H9 (cell line): ENCODE measurements around the gene EGFR. TPM values are rescaled to one million over a fixed set of nuclear protein-coding genes. Genes with fewer than 3 reads are reported as not detected.
A peak's percentile ranks its signal among the peaks of the same experiment; 100 is the strongest.

Source experiments
- DNase-seq: peaks from one replicate; pipeline ENCODE4 v3.0.0-alpha.2; 2017
- H2AFZ ChIP-seq: one replicate; pipeline ENCODE4 v1.6.1; 2013; ENCODE audit warnings: mild to moderate bottlenecking, low read length, control low read depth, moderate library complexity
- H2AK5ac ChIP-seq: 2 replicates; pipeline ENCODE4 v1.6.1; 2013; ENCODE audit warnings: low read length, control low read depth, mixed read lengths; ENCODE audit not compliant: insufficient read length
- H2BK120ac ChIP-seq: one replicate; pipeline ENCODE4 v1.6.1; 2013; ENCODE audit warnings: low read depth, mild to moderate bottlenecking, low read length, control low read depth, inconsistent platforms; ENCODE audit not compliant: poor library complexity, severe bottlenecking
- H2BK12ac ChIP-seq: 2 replicates; pipeline ENCODE4 v1.6.1; 2013; ENCODE audit warnings: low read length, control low read depth, mixed read lengths, low read depth; ENCODE audit not compliant: insufficient read length
- H2BK15ac ChIP-seq: 2 replicates; pipeline ENCODE4 v1.6.1; 2013; ENCODE audit warnings: low read depth, low read length, control low read depth
- H2BK20ac ChIP-seq: one replicate; pipeline ENCODE4 v1.6.1; 2013; ENCODE audit warnings: low read depth, mild to moderate bottlenecking, low read length, control low read depth, inconsistent platforms; ENCODE audit not compliant: poor library complexity, severe bottlenecking
- H2BK5ac ChIP-seq: 2 replicates; pipeline ENCODE4 v1.6.1; 2013; ENCODE audit warnings: low read length, control low read depth, mixed read lengths; ENCODE audit not compliant: insufficient read length
- H3K14ac ChIP-seq: 2 replicates; pipeline ENCODE4 v1.6.1; 2013; ENCODE audit warnings: low read length, control low read depth; ENCODE audit not compliant: insufficient read depth
- H3K18ac ChIP-seq: 2 replicates; pipeline ENCODE4 v1.6.1; 2013; ENCODE audit warnings: low read depth, mild to moderate bottlenecking, mixed read lengths, low read length, control low read depth; ENCODE audit not compliant: insufficient read length
- H3K23ac ChIP-seq: 2 replicates; pipeline ENCODE4 v1.6.1; 2013; ENCODE audit warnings: low read length, control low read depth, mixed read lengths, low read depth; ENCODE audit not compliant: insufficient read length
- H3K23me2 ChIP-seq: 2 replicates; pipeline ENCODE4 v1.6.1; 2013; ENCODE audit warnings: low read depth, mild to moderate bottlenecking, mixed read lengths, low read length, control low read depth; ENCODE audit not compliant: insufficient read length, poor library complexity, severe bottlenecking
- H3K27ac ChIP-seq: 2 replicates; pipeline ENCODE4 v1.5.1; 2013; ENCODE audit warnings: low read length, control low read depth, mixed read lengths, low read depth; ENCODE audit not compliant: insufficient read length
- H3K27me3 ChIP-seq: 2 replicates; pipeline ENCODE4 v1.6.1; 2013; ENCODE audit warnings: low read length, control low read depth, inconsistent platforms; ENCODE audit not compliant: insufficient read depth
- H3K4ac ChIP-seq: 2 replicates; pipeline ENCODE4 v1.6.1; 2013; ENCODE audit warnings: low read depth, mild to moderate bottlenecking, control low read depth, inconsistent platforms, low read length, moderate library complexity
- H3K4me1 ChIP-seq: 2 replicates; pipeline ENCODE4 v1.6.1; 2013; ENCODE audit warnings: low read length, control low read depth, inconsistent platforms; ENCODE audit not compliant: insufficient read depth
- H3K4me2 ChIP-seq: 2 replicates; pipeline ENCODE4 v1.6.1; 2013; ENCODE audit warnings: low read length, control low read depth, mixed read lengths; ENCODE audit not compliant: insufficient read length, insufficient read depth
- H3K56ac ChIP-seq: 2 replicates; pipeline ENCODE4 v1.6.1; 2013; ENCODE audit warnings: low read depth, mild to moderate bottlenecking, mixed read lengths, low read length, control low read depth; ENCODE audit not compliant: insufficient read length
- H3K79me1 ChIP-seq: 2 replicates; pipeline ENCODE4 v1.6.1; 2013; ENCODE audit warnings: low read depth, mild to moderate bottlenecking, moderate library complexity, low read length, control low read depth, inconsistent platforms; ENCODE audit not compliant: insufficient read depth, poor library complexity, severe bottlenecking
- H3K79me2 ChIP-seq: 2 replicates; pipeline ENCODE4 v1.6.1; 2013; ENCODE audit warnings: low read length, control low read depth, inconsistent platforms; ENCODE audit not compliant: insufficient read depth
- H3K9ac ChIP-seq: 2 replicates; pipeline ENCODE4 v1.6.1; 2013; ENCODE audit warnings: low read length, control low read depth, mixed read lengths; ENCODE audit not compliant: insufficient read length; ENCODE audit errors: extremely low read depth
- H3K9me3 ChIP-seq: one replicate; pipeline ENCODE4 v1.6.1; 2013; ENCODE audit warnings: low read depth, low read length, inconsistent platforms; ENCODE audit not compliant: control insufficient read depth
- H3T11ph ChIP-seq: one replicate; pipeline ENCODE4 v1.6.1; 2013; ENCODE audit warnings: mild to moderate bottlenecking, low read length, control low read depth, inconsistent platforms
- H4K20me1 ChIP-seq: one replicate; pipeline ENCODE4 v1.6.1; 2013; ENCODE audit not compliant: control insufficient read depth, insufficient read length, insufficient read depth
- H4K5ac ChIP-seq: 2 replicates; pipeline ENCODE4 v1.6.1; 2013; ENCODE audit warnings: low read depth, mild to moderate bottlenecking, mixed read lengths, low read length, control low read depth; ENCODE audit not compliant: insufficient read length
- H4K8ac ChIP-seq: replicated peaks from 2 replicates; pipeline ENCODE4 v1.6.1; 2013; ENCODE audit warnings: low read length, control low read depth, mixed read lengths, low read depth; ENCODE audit not compliant: insufficient read length
- H4K91ac ChIP-seq: 2 replicates; pipeline ENCODE4 v1.6.1; 2013; ENCODE audit warnings: low read depth, mild to moderate bottlenecking, moderate library complexity, mixed read lengths, low read length, control low read depth; ENCODE audit not compliant: insufficient read length
- H3K27ac Mint-ChIP-seq, 3 experiments: 2 replicates in 2 of 3; 3 replicates in 1 of 3; pipeline ENCODE4 v1.8.0; 2020 to 2021; ENCODE audit warnings: mixed read lengths in 3 of 3, mild to moderate bottlenecking in 1 of 3, moderate library complexity in 1 of 3
- H3K27me3 Mint-ChIP-seq: 2 replicates; pipeline ENCODE4 v1.8.0; 2021; ENCODE audit warnings: low read depth, mild to moderate bottlenecking, moderate library complexity, mixed read lengths
- H3K36me3 Mint-ChIP-seq, 3 experiments: 2 replicates in 2 of 3; 3 replicates in 1 of 3; pipeline ENCODE4 v1.8.0; 2020 to 2021; ENCODE audit warnings: low read depth in 3 of 3, mixed read lengths in 3 of 3; ENCODE audit not compliant: insufficient read depth in 1 of 3
- H3K4me1 Mint-ChIP-seq, 2 experiments: 2 replicates each; pipeline ENCODE4 v1.8.0; 2020; ENCODE audit warnings: mixed read lengths in 2 of 2
- H3K4me3 Mint-ChIP-seq, 2 experiments: 2 replicates in 1 of 2; 3 replicates in 1 of 2; pipeline ENCODE4 v1.8.0; 2020 to 2021; ENCODE audit warnings: mild to moderate bottlenecking in 2 of 2, mixed read lengths in 2 of 2, moderate library complexity in 1 of 2
- H3K9me3 Mint-ChIP-seq, 2 experiments: 2 replicates in 1 of 2; 3 replicates in 1 of 2; pipeline ENCODE4 v1.8.0; 2020; ENCODE audit warnings: mild to moderate bottlenecking in 2 of 2, mixed read lengths in 2 of 2, moderate library complexity in 1 of 2
- WGBS: extraction: QIAGEN DNeasy Blood & Tissue Kit; methylation state at CpG from one replicate; pipeline ENCODE4 v1.1.7; 2013; ENCODE audit warnings: missing lambda C conversion rate, low lambda C conversion rate, mixed read lengths; ENCODE audit not compliant: insufficient read length; ENCODE audit errors: extremely low coverage; 5-methylcytosine and 5-hydroxymethylcytosine counted together
- total RNA-seq: library from RNA; stranded (reverse); gene quantifications from 2 replicates; pipeline ENCODE4 v1.2.1, GENCODE V29; 2021
- TF ChIP-seq, protein P1 (sequence below): fragments of 200-600 bp; sonication (generic); conservative IDR thresholded peaks from 3 replicates; pipeline ENCODE4 v1.8.0; 2021; ENCODE audit warnings: antibody characterized with exemption, mild to moderate bottlenecking

Gene EGFR
- total RNA-seq, 1 experiment from 2014 or later, result 3.3 TPM

DNA sequence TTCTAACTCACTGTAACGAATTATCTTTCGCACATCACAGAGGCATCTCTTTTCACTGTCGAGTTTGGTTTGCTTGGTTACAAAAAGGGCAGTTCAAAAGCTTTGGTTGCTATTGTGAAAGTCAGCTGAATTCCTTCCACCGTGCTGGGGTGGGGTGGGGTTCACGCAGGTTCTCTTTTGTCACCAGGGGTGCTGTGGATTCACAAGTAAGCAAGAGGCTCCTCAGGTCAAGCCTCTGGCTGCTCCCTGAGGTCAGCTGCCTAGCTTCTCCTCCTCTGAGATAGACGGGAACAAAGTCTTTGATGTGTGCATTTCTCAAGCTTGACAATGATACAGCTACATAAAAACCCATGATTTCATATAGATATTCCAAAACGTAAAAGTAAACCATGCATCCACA, 47.7 kb downstream of the EGFR start:
- Mint-ChIP-seq H3K4me3 (no peak overlapping the region), H3K27me3 (no peaks in the 10 kb centered on the region; the same call in none of the 2 replicates), H3K9me3 (no peaks in the 10 kb centered on the region), H3K27ac (peak overlapping the region; percentile 54 to 80 (median 63); a peak in 3 of 7 replicates), H3K36me3 (no peaks in the 10 kb centered on the region), H3K4me1 (peaks cover 17 to 19% of the 10 kb centered on the region in 2 experiments)
- Histone ChIP-seq H3K4me2 (no peak overlapping the region), H3K56ac (no peak overlapping the region), H3K23me2 (no peaks in the 10 kb centered on the region), H2AK5ac (no peak overlapping the region), H3K79me2 (no peaks in the 10 kb centered on the region), H3K9ac (no peak overlapping the region), H2BK12ac (no peak overlapping the region), H4K8ac (no peak overlapping the region), H4K5ac (no peak overlapping the region), H2BK15ac (no peak overlapping the region), H3K4ac (no peak overlapping the region), H3K18ac (no peak overlapping the region), H4K20me1 (no peaks in the 10 kb centered on the region), H3T11ph (no peak overlapping the region), H3K27me3 (no peaks in the 10 kb centered on the region), H2BK20ac (no peak overlapping the region), H3K14ac (no peak overlapping the region; the same call in 1 of the 2 replicates), H4K91ac (no peak overlapping the region), H2BK120ac (no peak overlapping the region), H2AFZ (no peak overlapping the region), H3K27ac (no peak overlapping the region), H3K9me3 (no peaks in the 10 kb centered on the region), H3K23ac (no peak overlapping the region), H3K4me1 (peaks cover 4% of the 10 kb centered on the region; the same call in 1 of the 2 replicates), H2BK5ac (no peak overlapping the region), H3K79me1 (no peaks in the 10 kb centered on the region)
- DNase-seq, result no peak
- WGBS, result no CpG with 5 or more reads among the region's 7 CpGs
- TF ChIP-seq, protein P1, sequence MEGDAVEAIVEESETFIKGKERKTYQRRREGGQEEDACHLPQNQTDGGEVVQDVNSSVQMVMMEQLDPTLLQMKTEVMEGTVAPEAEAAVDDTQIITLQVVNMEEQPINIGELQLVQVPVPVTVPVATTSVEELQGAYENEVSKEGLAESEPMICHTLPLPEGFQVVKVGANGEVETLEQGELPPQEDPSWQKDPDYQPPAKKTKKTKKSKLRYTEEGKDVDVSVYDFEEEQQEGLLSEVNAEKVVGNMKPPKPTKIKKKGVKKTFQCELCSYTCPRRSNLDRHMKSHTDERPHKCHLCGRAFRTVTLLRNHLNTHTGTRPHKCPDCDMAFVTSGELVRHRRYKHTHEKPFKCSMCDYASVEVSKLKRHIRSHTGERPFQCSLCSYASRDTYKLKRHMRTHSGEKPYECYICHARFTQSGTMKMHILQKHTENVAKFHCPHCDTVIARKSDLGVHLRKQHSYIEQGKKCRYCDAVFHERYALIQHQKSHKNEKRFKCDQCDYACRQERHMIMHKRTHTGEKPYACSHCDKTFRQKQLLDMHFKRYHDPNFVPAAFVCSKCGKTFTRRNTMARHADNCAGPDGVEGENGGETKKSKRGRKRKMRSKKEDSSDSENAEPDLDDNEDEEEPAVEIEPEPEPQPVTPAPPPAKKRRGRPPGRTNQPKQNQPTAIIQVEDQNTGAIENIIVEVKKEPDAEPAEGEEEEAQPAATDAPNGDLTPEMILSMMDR, result no peak
